ENCODE measurements around the gene IL21R.
"Not testable (repeated sequence)": the region's sequence is repeated elsewhere in the genome, so short reads cannot be mapped to it uniquely, and the experiment has no call there.

The IL21R gene

GRCh38 chr16:27390151-27390550, 11.8 kb upstream of the IL21R start:
- TF ChIP-seq CTCF (IDR thresholded peaks at IDR 0.05; ENCODE audit: low read length) (no peak), EZH2phosphoT487 (IDR thresholded peaks at IDR 0.05; ENCODE audit: low read length) (no peak), EZH2 (optimal IDR thresholded peaks at IDR 0.05; ENCODE audit: low read depth, low read length) (no peak)
- DNase-seq = no peak
- Histone ChIP-seq H3K27ac (ENCODE audit: low read length) (no peak overlapping the region), H3K9me2 (replicated peaks; ENCODE audit: insufficient read depth, low read length) (no peaks in the 10 kb centered on the region), H3K4me3 (ENCODE audit: low read length) (no peak overlapping the region), H3F3A (ENCODE audit: insufficient read depth, low read length) (peaks cover 22% of the 10 kb centered on the region), H3K36me3 (replicated peaks; ENCODE audit: insufficient read depth, low read length) (no peaks in the 10 kb centered on the region), H4K20me1 (ENCODE audit: insufficient read depth, low read length) (no peaks in the 10 kb centered on the region), H3K27me3 (replicated peaks; ENCODE audit: insufficient read depth, low read length) (no peaks in the 10 kb centered on the region), H3K79me2 (ENCODE audit: low read length) (no peaks in the 10 kb centered on the region), H2AFZ (ENCODE audit: low read length) (no peak overlapping the region), H3K4me1 (ENCODE audit: low read length) (peaks cover 29% of the 10 kb centered on the region), H3K9ac (ENCODE audit: low read length) (no peak overlapping the region), H3K9me3 (replicated peaks; ENCODE audit: insufficient read depth, low read length) (no peaks in the 10 kb centered on the region), H3K4me2 (ENCODE audit: low read depth, low read length) (no peak overlapping the region)

- Histone ChIP-seq H3K36me3 (replicated peaks; ENCODE audit: insufficient read depth, low read length) (no peaks in the 10 kb centered on the region), H3K27ac (ENCODE audit: low read length) (no peak overlapping the region), H3K4me3 (ENCODE audit: low read length) (no peak overlapping the region), H3K9me3 (replicated peaks; ENCODE audit: insufficient read depth, low read length) (no peaks in the 10 kb centered on the region), H3K4me2 (ENCODE audit: low read depth, low read length) (no peak overlapping the region), H2AFZ (ENCODE audit: low read length) (no peak overlapping the region), H3F3A (ENCODE audit: insufficient read depth, low read length) (peaks cover 22% of the 10 kb centered on the region), H3K27me3 (replicated peaks; ENCODE audit: insufficient read depth, low read length) (no peaks in the 10 kb centered on the region), H3K9me2 (replicated peaks; ENCODE audit: insufficient read depth, low read length) (no peaks in the 10 kb centered on the region), H3K79me2 (ENCODE audit: low read length) (no peaks in the 10 kb centered on the region), H3K4me1 (ENCODE audit: low read length) (peaks cover 26% of the 10 kb centered on the region), H3K9ac (ENCODE audit: low read length) (no peak overlapping the region), H4K20me1 (ENCODE audit: insufficient read depth, low read length) (no peaks in the 10 kb centered on the region)
- no peak for DNase-seq
- TF ChIP-seq EZH2phosphoT487 (IDR thresholded peaks at IDR 0.05; ENCODE audit: low read length) = no peak
- TF ChIP-seq CTCF (IDR thresholded peaks at IDR 0.05; ENCODE audit: low read length) = no peak
Observed at GRCh38 chr16:27392671-27393070, 9.3 kb upstream of the IL21R start.

GRCh38 chr16:27394516-27394915, 7.5 kb upstream of the IL21R start:
- Histone ChIP-seq H3K36me3 (replicated peaks; ENCODE audit: insufficient read depth, low read length) (no peaks in the 10 kb centered on the region), H4K20me1 (ENCODE audit: insufficient read depth, low read length) (no peaks in the 10 kb centered on the region), H3K4me2 (ENCODE audit: low read depth, low read length) (no peak overlapping the region), H3K4me1 (ENCODE audit: low read length) (peaks cover 10% of the 10 kb centered on the region; the same call in 1 of the 2 replicates), H3K9me3 (replicated peaks; ENCODE audit: insufficient read depth, low read length) (no peaks in the 10 kb centered on the region), H3K27ac (ENCODE audit: low read length) (no peak overlapping the region), H3K9me2 (replicated peaks; ENCODE audit: insufficient read depth, low read length) (no peaks in the 10 kb centered on the region), H3K79me2 (ENCODE audit: low read length) (no peaks in the 10 kb centered on the region), H2AFZ (ENCODE audit: low read length) (no peak overlapping the region), H3K27me3 (replicated peaks; ENCODE audit: insufficient read depth, low read length) (no peaks in the 10 kb centered on the region), H3F3A (ENCODE audit: insufficient read depth, low read length) (peaks cover 9% of the 10 kb centered on the region), H3K4me3 (ENCODE audit: low read length) (no peak overlapping the region), H3K9ac (ENCODE audit: low read length) (no peak overlapping the region)
- no peak for DNase-seq
- TF ChIP-seq EZH2 (optimal IDR thresholded peaks at IDR 0.05; ENCODE audit: low read depth, low read length) = no peak
- TF ChIP-seq EZH2phosphoT487 (IDR thresholded peaks at IDR 0.05; ENCODE audit: low read length) = no peak
- no peak for TF ChIP-seq CTCF (IDR thresholded peaks at IDR 0.05; ENCODE audit: low read length)

GRCh38 chr16:27398341-27398893, 3.6 kb upstream of the IL21R start:
- H2AFZ ChIP-seq (ENCODE audit: low read length); H3F3A ChIP-seq (ENCODE audit: insufficient read depth, low read length); H3K9ac ChIP-seq (ENCODE audit: low read length); DNase-seq; H3K4me3 ChIP-seq (ENCODE audit: low read length); H3K36me3 ChIP-seq (replicated peaks; ENCODE audit: insufficient read depth, low read length); H3K27me3 ChIP-seq (replicated peaks; ENCODE audit: insufficient read depth, low read length); H3K9me2 ChIP-seq (replicated peaks; ENCODE audit: insufficient read depth, low read length); H3K4me2 ChIP-seq (ENCODE audit: low read depth, low read length); H3K27ac ChIP-seq (ENCODE audit: low read length); H4K20me1 ChIP-seq (ENCODE audit: insufficient read depth, low read length); H3K9me3 ChIP-seq (replicated peaks; ENCODE audit: insufficient read depth, low read length): not testable (repeated sequence)
- peaks cover 14% of the 10 kb centered on the region for H3K4me1 ChIP-seq (ENCODE audit: low read length)
- H3K79me2 ChIP-seq (ENCODE audit: low read length) = peaks cover 12% of the 10 kb centered on the region

All from MM.1S (cell line).